OCI-LY1 (cell line): ENCODE results near the gene NDUFB11.

Experiments used
- H2AFZ ChIP-seq: fragments of 200-600 bp; sonication (generic), shearing (Covaris generic); 2 replicates; pipeline ENCODE4 v1.6.0; 2014; ENCODE audit warnings: antibody characterized with exemption, mild to moderate bottlenecking, low read length
- H3F3A ChIP-seq: fragments of 200-600 bp; sonication (generic), shearing (Covaris generic); 2 replicates; pipeline ENCODE4 v1.6.0; 2014; ENCODE audit warnings: mild to moderate bottlenecking, antibody characterized with exemption, low read length, moderate library complexity; ENCODE audit not compliant: insufficient read depth
- H3K27ac ChIP-seq: fragments of 200-600 bp; sonication (generic); 2 replicates; pipeline ENCODE4 v1.5.1; 2014; ENCODE audit warnings: low read length, mixed run types, mild to moderate bottlenecking, low read depth; ENCODE audit not compliant: poor library complexity, severe bottlenecking
- H3K27me3 ChIP-seq: fragments of 200-600 bp; sonication (generic); 2 replicates; pipeline ENCODE4 v1.6.0; 2014; ENCODE audit warnings: antibody characterized with exemption, mild to moderate bottlenecking, low read length, moderate library complexity; ENCODE audit not compliant: insufficient read depth
- H3K36me3 ChIP-seq: fragments of 200-600 bp; sonication (generic); 2 replicates; pipeline ENCODE4 v1.6.1; 2014; ENCODE audit warnings: mild to moderate bottlenecking, antibody characterized with exemption, low read length, moderate library complexity, mixed read lengths; ENCODE audit not compliant: insufficient read depth
- H3K4me1 ChIP-seq: fragments of 200-600 bp; sonication (generic); 2 replicates; pipeline ENCODE4 v1.5.1; 2014; ENCODE audit warnings: mild to moderate bottlenecking, low read length, moderate library complexity; ENCODE audit not compliant: insufficient read depth, severe bottlenecking
- H3K4me2 ChIP-seq: fragments of 200-600 bp; sonication (generic), shearing (Covaris generic); 2 replicates; pipeline ENCODE4 v1.6.1; 2014; ENCODE audit warnings: low read length
- H3K4me3 ChIP-seq: fragments of 200-600 bp; sonication (generic); 2 replicates; pipeline ENCODE4 v1.5.1; 2014; ENCODE audit warnings: low read length, low read depth, mild to moderate bottlenecking, mixed read lengths; ENCODE audit not compliant: poor library complexity, severe bottlenecking
- H3K79me2 ChIP-seq: fragments of 200-600 bp; shearing (Covaris generic); 2 replicates; pipeline ENCODE4 v1.6.1; 2016; ENCODE audit warnings: mixed run types, low read length, mixed read lengths; ENCODE audit not compliant: insufficient read depth
- H3K9ac ChIP-seq: fragments of 200-600 bp; sonication (generic), shearing (Covaris generic); 2 replicates; pipeline ENCODE4 v1.6.1; 2014; ENCODE audit warnings: mild to moderate bottlenecking, low read length, mixed read lengths
- H3K9me2 ChIP-seq: fragments of 200-600 bp; sonication (generic), shearing (Covaris generic); 2 replicates; pipeline ENCODE4 v1.6.1; 2014; ENCODE audit warnings: low read depth, mild to moderate bottlenecking, low read length, mixed read lengths
- H3K9me3 ChIP-seq: fragments of 200-600 bp; shearing (Covaris generic); 2 replicates; pipeline ENCODE4 v1.6.1; 2014; ENCODE audit warnings: low read length, mixed read lengths
- H4K20me1 ChIP-seq: fragments of 200-600 bp; sonication (generic), shearing (Covaris generic); 2 replicates; pipeline ENCODE4 v1.6.0; 2016; ENCODE audit warnings: mild to moderate bottlenecking, low read length; ENCODE audit not compliant: insufficient read depth
- EZH2 ChIP-seq: fragments of 200-600 bp; sonication (generic), shearing (Covaris generic); IDR thresholded peaks from 2 replicates; pipeline ENCODE4 v1.8.0; 2017; ENCODE audit warnings: borderline replicate concordance, mixed run types, mild to moderate bottlenecking, antibody characterized with exemption, low read length, moderate library complexity, mixed read lengths
- TF ChIP-seq, protein P1 (sequence below): fragments of 200-600 bp; sonication (generic), shearing (Covaris generic); IDR thresholded peaks from 2 replicates; pipeline ENCODE4 v1.5.1; 2017; ENCODE audit warnings: mild to moderate bottlenecking, antibody characterized with exemption, low read length, moderate library complexity, mixed read lengths

The NDUFB11 gene

DNA sequence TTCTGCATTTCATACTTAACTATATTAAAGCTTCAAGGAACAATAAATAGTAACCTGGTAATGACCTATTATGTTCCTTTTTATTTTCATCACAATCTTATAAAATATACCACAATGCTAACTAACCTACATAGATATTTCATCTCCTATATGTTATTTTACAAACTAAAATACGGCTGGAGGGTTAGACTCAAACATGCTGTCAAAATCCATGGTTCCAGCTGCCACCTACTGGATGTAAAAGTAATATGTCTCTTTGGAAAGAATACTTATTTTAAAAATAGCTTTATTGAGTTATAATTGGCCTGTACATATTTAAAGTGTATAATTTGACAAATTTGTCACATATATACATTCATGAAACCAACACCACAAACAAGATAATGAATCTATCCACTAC is 51.3 kb downstream of the NDUFB11 start:
- TF ChIP-seq, protein P1, sequence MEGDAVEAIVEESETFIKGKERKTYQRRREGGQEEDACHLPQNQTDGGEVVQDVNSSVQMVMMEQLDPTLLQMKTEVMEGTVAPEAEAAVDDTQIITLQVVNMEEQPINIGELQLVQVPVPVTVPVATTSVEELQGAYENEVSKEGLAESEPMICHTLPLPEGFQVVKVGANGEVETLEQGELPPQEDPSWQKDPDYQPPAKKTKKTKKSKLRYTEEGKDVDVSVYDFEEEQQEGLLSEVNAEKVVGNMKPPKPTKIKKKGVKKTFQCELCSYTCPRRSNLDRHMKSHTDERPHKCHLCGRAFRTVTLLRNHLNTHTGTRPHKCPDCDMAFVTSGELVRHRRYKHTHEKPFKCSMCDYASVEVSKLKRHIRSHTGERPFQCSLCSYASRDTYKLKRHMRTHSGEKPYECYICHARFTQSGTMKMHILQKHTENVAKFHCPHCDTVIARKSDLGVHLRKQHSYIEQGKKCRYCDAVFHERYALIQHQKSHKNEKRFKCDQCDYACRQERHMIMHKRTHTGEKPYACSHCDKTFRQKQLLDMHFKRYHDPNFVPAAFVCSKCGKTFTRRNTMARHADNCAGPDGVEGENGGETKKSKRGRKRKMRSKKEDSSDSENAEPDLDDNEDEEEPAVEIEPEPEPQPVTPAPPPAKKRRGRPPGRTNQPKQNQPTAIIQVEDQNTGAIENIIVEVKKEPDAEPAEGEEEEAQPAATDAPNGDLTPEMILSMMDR: peak; percentile 51; the same call in 1 of the 2 replicates
- TF ChIP-seq EZH2: no peak
- Histone ChIP-seq H3K79me2 (no peaks in the 10 kb centered on the region), H2AFZ (no peak overlapping the region), H3K4me3 (no peak overlapping the region), H3K27me3 (no peaks in the 10 kb centered on the region), H3K4me2 (0 out of 2 replicates have a peak overlapping the region, but pooled peaks have one; percentile 14), H3K9me2 (no peaks in the 10 kb centered on the region), H3K9ac (no peak overlapping the region), H3K9me3 (no peaks in the 10 kb centered on the region), H3F3A (peaks cover 3% of the 10 kb centered on the region; the same call in 1 of the 2 replicates), H4K20me1 (no peaks in the 10 kb centered on the region), H3K36me3 (no peaks in the 10 kb centered on the region), H3K4me1 (peaks cover 50% of the 10 kb centered on the region), H3K27ac (peak overlapping the region; percentile 97)
